HCT116 (cell line): Measurements from ENCODE around the gene TIAM1. TPM values are rescaled to one million over a fixed set of nuclear protein-coding genes. Genes with fewer than 3 reads are reported as not detected.

Source experiments
- ATAC-seq: fragments of 200-7000 bp; cut with Tn5 transposase; 2 replicates; pipeline ENCODE4 v1.9.1; 2020; ENCODE audit warnings: mild to moderate bottlenecking, moderate library complexity
- BruUV-seq: library from RNA; stranded (reverse); fragments of 400-500 nt; replicated peaks from 2 replicates; lab custom pipeline; 2021; lab: Mats Ljungman, UMichigan
- CTCF ChIA-PET: fragments of 300-600 bp; sonication (Branson Sonifier 250); formaldehyde crosslinking; loops from one replicate; lab custom pipeline; 2021; ENCODE audit warnings: antibody characterized with exemption; lab: Charles Lee
- POLR2A ChIA-PET: fragments of 300-600, 350-600 bp; sonication (Branson Sonifier 250); formaldehyde crosslinking; loops from one replicate; lab custom pipeline; 2021; ENCODE audit warnings: antibody characterized with exemption; lab: Charles Lee
- RAD21 ChIA-PET, 2 experiments: fragments of 300-600 bp; sonication (Branson Sonifier 250); formaldehyde crosslinking; loops; one replicate each; lab custom pipeline; 2023; ENCODE audit warnings: low total read pairs in 2 of 2; ENCODE audit not compliant: uncharacterized antibody in 2 of 2, unreplicated experiment in 2 of 2, low non-redundant PET in 1 of 2; lab: Charles Lee
- DNase-seq: peaks from one replicate; pipeline ENCODE4 v3.0.0-alpha.2; 2010; ENCODE audit warnings: low read depth, low spot score
- H2AFZ ChIP-seq: fragments of 200-600 bp; shearing (Covaris generic), sonication (generic); 2 replicates; pipeline ENCODE4 v1.6.1; 2017; ENCODE audit warnings: low read depth, mixed run types, mixed read lengths, antibody characterized with exemption, low read length; ENCODE audit not compliant: poor library complexity, severe bottlenecking
- H3K27ac ChIP-seq: 2 replicates; pipeline ENCODE4 v1.5.1; 2012; ENCODE audit warnings: low read depth, low read length
- H3K27me3 ChIP-seq: fragments of 200-600 bp; sonication (generic); 2 replicates; pipeline ENCODE4 v1.6.1; 2016; ENCODE audit warnings: mixed run types, low read length, mixed read lengths; ENCODE audit not compliant: insufficient read depth
- H3K36me3 ChIP-seq, 2 experiments: fragments of 200-500 bp in 1 of 2; fragments of 200-600 bp in 1 of 2; sonication (Bioruptor generic) in 1 of 2; sonication (generic) in 1 of 2; 2 replicates each; pipeline versions ENCODE4 v1.5.1 to v1.6.1; 2014 to 2016; ENCODE audit warnings: low read length in 2 of 2, inconsistent platforms in 1 of 2, mixed read lengths in 1 of 2, mixed run types in 1 of 2; ENCODE audit not compliant: insufficient read depth in 2 of 2, control insufficient read depth in 1 of 2
- H3K4me1 ChIP-seq, 2 experiments: fragments of 200-600 bp in 1 of 2; sonication (generic) in 1 of 2; 2 replicates each; pipeline versions ENCODE4 v1.5.1 to v1.6.1; 2012 to 2017; ENCODE audit warnings: low read length in 2 of 2, inconsistent platforms in 1 of 2, mild to moderate bottlenecking in 1 of 2, mixed read lengths in 1 of 2, mixed run types in 1 of 2, moderate library complexity in 1 of 2; ENCODE audit not compliant: insufficient read depth in 2 of 2, control insufficient read depth in 1 of 2
- H3K4me2 ChIP-seq: fragments of 200-600 bp; sonication (generic); 2 replicates; pipeline ENCODE4 v1.6.1; 2017; ENCODE audit warnings: mixed run types, low read length, mixed read lengths
- H3K4me3 ChIP-seq, 2 experiments: fragments of 200-600 bp in 1 of 2; sonication (generic) in 1 of 2; replicated peaks in 1 of 2; 2 replicates each; pipeline ENCODE4 v1.5.1; 2011 to 2016; ENCODE audit warnings: low read length in 2 of 2, control low read depth in 1 of 2, low read depth in 1 of 2, mild to moderate bottlenecking in 1 of 2, mixed read lengths in 1 of 2, mixed run types in 1 of 2
- H3K79me2 ChIP-seq: fragments of 200-600 bp; sonication (generic); 2 replicates; pipeline ENCODE4 v1.6.1; 2017; ENCODE audit warnings: mild to moderate bottlenecking, mixed run types, low read length, moderate library complexity, mixed read lengths; ENCODE audit not compliant: insufficient read depth
- H3K9ac ChIP-seq: fragments of 200-600 bp; sonication (generic); 2 replicates; pipeline ENCODE4 v1.6.1; 2016; ENCODE audit warnings: low read length, mixed read lengths
- H3K9me2 ChIP-seq: fragments of 200-600 bp; sonication (generic), shearing (Covaris generic); 2 replicates; pipeline ENCODE4 v1.6.1; 2017; ENCODE audit warnings: mixed run types, mild to moderate bottlenecking, moderate library complexity; ENCODE audit not compliant: insufficient read depth
- H3K9me3 ChIP-seq, 2 experiments: fragments of 200-500 bp in 1 of 2; fragments of 200-600 bp in 1 of 2; sonication (Bioruptor generic) in 1 of 2; sonication (generic) in 1 of 2; 2 replicates each; pipeline ENCODE4 v1.6.1; 2014 to 2017; ENCODE audit warnings: low read length in 2 of 2, mixed read lengths in 2 of 2, inconsistent platforms in 1 of 2, low read depth in 1 of 2, mild to moderate bottlenecking in 1 of 2, mixed run types in 1 of 2, moderate library complexity in 1 of 2; ENCODE audit not compliant: control insufficient read depth in 1 of 2, insufficient read depth in 1 of 2
- H4K20me1 ChIP-seq: fragments of 200-600 bp; sonication (generic), shearing (Covaris generic); 2 replicates; pipeline ENCODE4 v1.6.1; 2017; ENCODE audit warnings: mixed run types, mild to moderate bottlenecking, moderate library complexity; ENCODE audit not compliant: insufficient read depth
- CBX3 ChIP-seq: IDR thresholded peaks from 2 replicates; pipeline ENCODE4 v1.6.1; 2012; ENCODE audit warnings: low read depth
- ELF1 ChIP-seq: IDR thresholded peaks from 2 replicates; pipeline ENCODE4 v1.6.1; 2012; ENCODE audit warnings: low read depth, borderline replicate concordance
- EZH2 ChIP-seq: fragments of 200-600 bp; sonication (generic); IDR thresholded peaks from 2 replicates; pipeline ENCODE4 v1.6.1; 2017; ENCODE audit warnings: antibody characterized with exemption, mixed run types
- EZH2phosphoT487 ChIP-seq: fragments of 200-600 bp; IDR thresholded peaks from 2 replicates; pipeline ENCODE4 v1.6.1; 2018; ENCODE audit warnings: antibody characterized with exemption, borderline replicate concordance
- JUND ChIP-seq: IDR thresholded peaks from 2 replicates; pipeline ENCODE4 v1.6.1; 2012
- RAD21 ChIP-seq: IDR thresholded peaks from 2 replicates; pipeline ENCODE4 v1.6.1; 2012; ENCODE audit warnings: low read depth, mild to moderate bottlenecking
- SP1 ChIP-seq: IDR thresholded peaks from 2 replicates; pipeline ENCODE4 v1.6.1; 2012; ENCODE audit warnings: low read depth
- SRF ChIP-seq: IDR thresholded peaks from 2 replicates; pipeline ENCODE4 v1.6.1; 2012; ENCODE audit warnings: low read depth
- TCF7L2 ChIP-seq: IDR thresholded peaks from 2 replicates; pipeline ENCODE4 v1.7.0; 2011; ENCODE audit warnings: borderline replicate concordance, inconsistent platforms; ENCODE audit not compliant: insufficient read depth, insufficient read length; ENCODE audit errors: extremely low read depth
- YY1 ChIP-seq: IDR thresholded peaks from 2 replicates; pipeline ENCODE4 v1.6.1; 2011; ENCODE audit warnings: low read length, low read depth, moderate library complexity, mild to moderate bottlenecking; ENCODE audit not compliant: insufficient replicate concordance; ENCODE audit errors: extremely low read depth
- ZFX ChIP-seq: fragments of 450-650 bp; IDR thresholded peaks from 2 replicates; pipeline ENCODE4 v1.6.1; 2017
- intact Hi-C: fragments of 100-400 bp; cut with micrococcal nuclease; formaldehyde crosslinking; loops from 2 replicates; pipeline ENCODE4 v1.10.0; 2022
- total RNA-seq: library from RNA; stranded (reverse); gene quantifications from one replicate; pipeline ENCODE4 v1.2.1, GENCODE V29; 2021; ENCODE audit not compliant: unreplicated experiment
- TF ChIP-seq, protein P1 (sequence below), 3 experiments: fragments of 200-600 bp in 1 of 3; sonication (generic) in 1 of 3; IDR thresholded peaks in 2 of 3; conservative IDR thresholded peaks in 1 of 3; 2 replicates each; pipeline ENCODE4 v1.5.1; 2012 to 2017; ENCODE audit warnings: low read depth in 2 of 3, low read length in 2 of 3, antibody characterized with exemption in 1 of 3, borderline replicate concordance in 1 of 3, control low read depth in 1 of 3, mild to moderate bottlenecking in 1 of 3, mixed read lengths in 1 of 3, mixed run types in 1 of 3, moderate library complexity in 1 of 3; ENCODE audit not compliant: insufficient read depth in 1 of 3
- TF ChIP-seq, protein P2 (sequence below): IDR thresholded peaks from 2 replicates; pipeline ENCODE4 v1.6.1; 2011; ENCODE audit warnings: mild to moderate bottlenecking, low read length, moderate library complexity; ENCODE audit not compliant: insufficient replicate concordance; ENCODE audit errors: extremely low read depth

The TIAM1 gene
- total RNA-seq, 1 experiment from 2014 or later = 47.8 TPM

DNA sequence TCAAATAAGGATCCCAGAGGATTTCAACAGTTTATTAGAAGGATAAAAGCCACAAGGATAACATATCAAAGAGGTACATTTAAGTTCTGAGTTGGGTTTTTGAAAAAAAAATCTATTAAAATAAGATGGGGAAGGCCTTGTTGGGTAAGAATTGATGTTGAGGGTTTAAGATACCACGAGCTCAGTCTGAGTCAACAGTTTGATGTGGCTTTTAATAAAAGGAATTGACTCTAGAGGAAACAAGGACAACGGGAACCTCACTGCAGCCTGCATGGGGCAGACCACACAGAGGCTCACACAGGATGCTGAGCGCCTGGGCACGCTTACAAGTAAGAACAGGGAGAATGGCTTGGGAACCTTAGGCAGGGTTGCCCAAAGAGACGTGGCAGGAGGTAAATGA lies 107.5 kb downstream of the TIAM1 start:
- Histone ChIP-seq H3K27me3 (no peaks in the 10 kb centered on the region), H3K36me3 (no peaks in the 10 kb centered on the region), H3K9ac (no peak overlapping the region), H3K4me1 (no peaks in the 10 kb centered on the region; a peak in 1 of 4 replicates), H3K9me2 (no peaks in the 10 kb centered on the region), H3K9me3 (no peaks in the 10 kb centered on the region)
- ATAC-seq = no peak; the same call in 1 of the 2 replicates
- DNase-seq = no peak
- intact Hi-C loops = no loop called here
- RAD21 ChIA-PET = no interaction called here
- TF ChIP-seq, protein P1, sequence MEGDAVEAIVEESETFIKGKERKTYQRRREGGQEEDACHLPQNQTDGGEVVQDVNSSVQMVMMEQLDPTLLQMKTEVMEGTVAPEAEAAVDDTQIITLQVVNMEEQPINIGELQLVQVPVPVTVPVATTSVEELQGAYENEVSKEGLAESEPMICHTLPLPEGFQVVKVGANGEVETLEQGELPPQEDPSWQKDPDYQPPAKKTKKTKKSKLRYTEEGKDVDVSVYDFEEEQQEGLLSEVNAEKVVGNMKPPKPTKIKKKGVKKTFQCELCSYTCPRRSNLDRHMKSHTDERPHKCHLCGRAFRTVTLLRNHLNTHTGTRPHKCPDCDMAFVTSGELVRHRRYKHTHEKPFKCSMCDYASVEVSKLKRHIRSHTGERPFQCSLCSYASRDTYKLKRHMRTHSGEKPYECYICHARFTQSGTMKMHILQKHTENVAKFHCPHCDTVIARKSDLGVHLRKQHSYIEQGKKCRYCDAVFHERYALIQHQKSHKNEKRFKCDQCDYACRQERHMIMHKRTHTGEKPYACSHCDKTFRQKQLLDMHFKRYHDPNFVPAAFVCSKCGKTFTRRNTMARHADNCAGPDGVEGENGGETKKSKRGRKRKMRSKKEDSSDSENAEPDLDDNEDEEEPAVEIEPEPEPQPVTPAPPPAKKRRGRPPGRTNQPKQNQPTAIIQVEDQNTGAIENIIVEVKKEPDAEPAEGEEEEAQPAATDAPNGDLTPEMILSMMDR (IDR thresholded peaks at IDR 0.05 in 2 of 3, conservative IDR thresholded peaks at IDR 0.05 in 1 of 3; ENCODE audit: borderline replicate concordance in 1 of 3, insufficient read depth in 1 of 3, low read depth in 2 of 3, low read length in 2 of 3) = no peak
- TF ChIP-seq ZFX = no peak
- no peak for TF ChIP-seq ELF1
- no peak for TF ChIP-seq CBX3
- TF ChIP-seq YY1 = no peak
- TF ChIP-seq, all 23 proteins: peak for 0
- no peak overlapping the region for H2AFZ ChIP-seq
- no peak overlapping the region for H3K27ac ChIP-seq
- H3K4me2 ChIP-seq = no peak overlapping the region
- POLR2A ChIA-PET = no interaction called here
- H4K20me1 ChIP-seq = no peaks in the 10 kb centered on the region
- BruUV-seq = no TSS peak
- CTCF ChIA-PET = no interaction called here
- no peak overlapping the region for H3K4me3 ChIP-seq
- H3K79me2 ChIP-seq = no peaks in the 10 kb centered on the region

DNA sequence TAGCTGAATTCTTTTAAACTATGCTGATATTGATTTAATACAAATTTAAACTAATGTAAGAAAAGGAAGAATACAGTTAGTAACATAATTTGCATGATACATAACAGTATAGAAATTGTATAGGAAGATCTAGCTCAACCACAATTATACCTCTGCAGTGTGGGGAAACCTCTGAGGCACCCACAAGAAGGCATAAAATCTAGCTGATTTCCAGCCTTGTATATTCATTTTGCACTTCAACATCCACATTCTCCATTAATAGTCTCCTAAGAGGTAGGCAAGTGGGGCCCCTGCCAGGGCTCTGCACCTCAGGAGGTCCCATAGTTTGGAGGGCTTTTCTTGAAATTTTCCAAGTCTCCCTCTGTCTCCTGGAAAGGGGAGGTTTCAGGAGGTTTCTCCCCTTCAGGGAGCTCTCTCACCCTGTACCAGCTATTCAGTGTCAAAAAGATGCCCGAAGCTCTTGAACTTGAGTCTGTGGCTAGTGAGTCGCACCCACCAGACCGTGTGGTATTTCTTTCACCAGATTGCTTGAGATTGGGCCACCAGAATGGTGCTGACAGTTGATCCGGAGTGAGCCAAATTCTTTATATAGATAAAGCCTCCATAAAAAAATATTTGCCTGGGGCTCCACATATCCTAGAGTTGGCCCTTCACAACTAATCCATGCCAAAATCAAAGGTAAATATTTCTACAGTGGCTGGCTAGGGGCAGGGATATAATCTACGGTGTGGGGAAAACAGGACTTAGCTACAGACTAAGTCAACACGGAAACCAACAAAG lies 108.2 kb downstream of the TIAM1 start:
- H3K27me3 ChIP-seq = no peaks in the 10 kb centered on the region
- no peak overlapping the region for H3K27ac ChIP-seq
- no peak overlapping the region for H3K4me2 ChIP-seq
- ATAC-seq (no peak), DNase-seq (no peak)
- no peaks in the 10 kb centered on the region for H3K9me3 ChIP-seq
- no peak overlapping the region for H3K9ac ChIP-seq
- intact Hi-C loops = no loop called here
- no peak overlapping the region for H3K4me3 ChIP-seq
- BruUV-seq = no TSS peak
- no peaks in the 10 kb centered on the region for H3K79me2 ChIP-seq
- ChIA-PET POLR2A (no interaction called here), CTCF (no interaction called here), RAD21 (no interaction called here)
- H2AFZ ChIP-seq = no peak overlapping the region
- H3K9me2 ChIP-seq = no peaks in the 10 kb centered on the region
- no peaks in the 10 kb centered on the region for H3K36me3 ChIP-seq
- no peaks in the 10 kb centered on the region; a peak in 1 of 4 replicates for H3K4me1 ChIP-seq
- no peaks in the 10 kb centered on the region for H4K20me1 ChIP-seq
- TF ChIP-seq EZH2phosphoT487 = no peak
- TF ChIP-seq SP1 = no peak
- TF ChIP-seq CBX3 = no peak
- no peak for TF ChIP-seq EZH2
- TF ChIP-seq SRF = no peak
- TF ChIP-seq JUND = no peak
- TF ChIP-seq ZFX = no peak
- TF ChIP-seq, protein P2, sequence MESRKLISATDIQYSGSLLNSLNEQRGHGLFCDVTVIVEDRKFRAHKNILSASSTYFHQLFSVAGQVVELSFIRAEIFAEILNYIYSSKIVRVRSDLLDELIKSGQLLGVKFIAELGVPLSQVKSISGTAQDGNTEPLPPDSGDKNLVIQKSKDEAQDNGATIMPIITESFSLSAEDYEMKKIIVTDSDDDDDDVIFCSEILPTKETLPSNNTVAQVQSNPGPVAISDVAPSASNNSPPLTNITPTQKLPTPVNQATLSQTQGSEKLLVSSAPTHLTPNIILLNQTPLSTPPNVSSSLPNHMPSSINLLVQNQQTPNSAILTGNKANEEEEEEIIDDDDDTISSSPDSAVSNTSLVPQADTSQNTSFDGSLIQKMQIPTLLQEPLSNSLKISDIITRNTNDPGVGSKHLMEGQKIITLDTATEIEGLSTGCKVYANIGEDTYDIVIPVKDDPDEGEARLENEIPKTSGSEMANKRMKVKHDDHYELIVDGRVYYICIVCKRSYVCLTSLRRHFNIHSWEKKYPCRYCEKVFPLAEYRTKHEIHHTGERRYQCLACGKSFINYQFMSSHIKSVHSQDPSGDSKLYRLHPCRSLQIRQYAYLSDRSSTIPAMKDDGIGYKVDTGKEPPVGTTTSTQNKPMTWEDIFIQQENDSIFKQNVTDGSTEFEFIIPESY = no peak
- no peak for TF ChIP-seq TCF7L2
- TF ChIP-seq RAD21 = no peak
